Measurements from ENCODE around the gene CDC42BPB.

- TF ChIP-seq REST (IDR thresholded peaks at IDR 0.05; ENCODE audit: low read depth, low read length) (no peak), EP300 (IDR thresholded peaks at IDR 0.05; ENCODE audit: borderline replicate concordance in 1 of 2, low read depth in 1 of 2, low read length in 1 of 2) (no peak), RFX5 (IDR thresholded peaks at IDR 0.05; ENCODE audit: low read length) (no peak), CHD2 (IDR thresholded peaks at IDR 0.05; ENCODE audit: low read length, partially characterized antibody) (no peak)
- TF ChIP-seq, protein P1, sequence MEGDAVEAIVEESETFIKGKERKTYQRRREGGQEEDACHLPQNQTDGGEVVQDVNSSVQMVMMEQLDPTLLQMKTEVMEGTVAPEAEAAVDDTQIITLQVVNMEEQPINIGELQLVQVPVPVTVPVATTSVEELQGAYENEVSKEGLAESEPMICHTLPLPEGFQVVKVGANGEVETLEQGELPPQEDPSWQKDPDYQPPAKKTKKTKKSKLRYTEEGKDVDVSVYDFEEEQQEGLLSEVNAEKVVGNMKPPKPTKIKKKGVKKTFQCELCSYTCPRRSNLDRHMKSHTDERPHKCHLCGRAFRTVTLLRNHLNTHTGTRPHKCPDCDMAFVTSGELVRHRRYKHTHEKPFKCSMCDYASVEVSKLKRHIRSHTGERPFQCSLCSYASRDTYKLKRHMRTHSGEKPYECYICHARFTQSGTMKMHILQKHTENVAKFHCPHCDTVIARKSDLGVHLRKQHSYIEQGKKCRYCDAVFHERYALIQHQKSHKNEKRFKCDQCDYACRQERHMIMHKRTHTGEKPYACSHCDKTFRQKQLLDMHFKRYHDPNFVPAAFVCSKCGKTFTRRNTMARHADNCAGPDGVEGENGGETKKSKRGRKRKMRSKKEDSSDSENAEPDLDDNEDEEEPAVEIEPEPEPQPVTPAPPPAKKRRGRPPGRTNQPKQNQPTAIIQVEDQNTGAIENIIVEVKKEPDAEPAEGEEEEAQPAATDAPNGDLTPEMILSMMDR (IDR thresholded peaks at IDR 0.05) = no peak
Measured at GRCh38 chr14:102973706-102974285, 83.6 kb downstream of the CDC42BPB start.
